Activated effector memory CD4-positive, alpha-beta T cell treated with Interleukin-2 at 50 U/mL for 16 hours (primary cell): ENCODE results near the gene MLNR.

Source experiments
- DNase-seq: peaks from one replicate; pipeline ENCODE4 v3.0.0-alpha.2; 2020

The MLNR gene, protein sequence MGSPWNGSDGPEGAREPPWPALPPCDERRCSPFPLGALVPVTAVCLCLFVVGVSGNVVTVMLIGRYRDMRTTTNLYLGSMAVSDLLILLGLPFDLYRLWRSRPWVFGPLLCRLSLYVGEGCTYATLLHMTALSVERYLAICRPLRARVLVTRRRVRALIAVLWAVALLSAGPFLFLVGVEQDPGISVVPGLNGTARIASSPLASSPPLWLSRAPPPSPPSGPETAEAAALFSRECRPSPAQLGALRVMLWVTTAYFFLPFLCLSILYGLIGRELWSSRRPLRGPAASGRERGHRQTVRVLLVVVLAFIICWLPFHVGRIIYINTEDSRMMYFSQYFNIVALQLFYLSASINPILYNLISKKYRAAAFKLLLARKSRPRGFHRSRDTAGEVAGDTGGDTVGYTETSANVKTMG

DNA sequence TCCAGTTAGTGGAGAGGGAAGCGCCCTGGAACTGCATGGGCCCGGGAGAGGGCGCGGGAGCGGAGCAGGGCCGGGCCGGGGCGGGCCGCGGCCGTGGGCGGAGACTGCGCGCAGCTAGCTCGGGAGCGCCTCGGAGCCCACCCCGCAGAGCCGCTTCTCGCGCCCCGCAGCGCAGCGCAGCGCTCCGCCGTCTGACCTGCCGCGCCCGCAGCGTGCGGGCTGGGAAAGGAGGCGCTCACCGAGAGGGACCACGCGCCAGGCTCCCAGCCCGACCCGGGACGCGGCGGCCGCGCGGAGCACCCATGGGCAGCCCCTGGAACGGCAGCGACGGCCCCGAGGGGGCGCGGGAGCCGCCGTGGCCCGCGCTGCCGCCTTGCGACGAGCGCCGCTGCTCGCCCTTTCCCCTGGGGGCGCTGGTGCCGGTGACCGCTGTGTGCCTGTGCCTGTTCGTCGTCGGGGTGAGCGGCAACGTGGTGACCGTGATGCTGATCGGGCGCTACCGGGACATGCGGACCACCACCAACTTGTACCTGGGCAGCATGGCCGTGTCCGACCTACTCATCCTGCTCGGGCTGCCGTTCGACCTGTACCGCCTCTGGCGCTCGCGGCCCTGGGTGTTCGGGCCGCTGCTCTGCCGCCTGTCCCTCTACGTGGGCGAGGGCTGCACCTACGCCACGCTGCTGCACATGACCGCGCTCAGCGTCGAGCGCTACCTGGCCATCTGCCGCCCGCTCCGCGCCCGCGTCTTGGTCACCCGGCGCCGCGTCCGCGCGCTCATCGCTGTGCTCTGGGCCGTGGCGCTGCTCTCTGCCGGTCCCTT, at the start of gene MLNR:
TSS of gene MLNR (plus strand) at position 303 of the 820 bp plus-strand sequence. CDS start at position 303, 0 bp downstream.
- no peak for DNase-seq

DNA sequence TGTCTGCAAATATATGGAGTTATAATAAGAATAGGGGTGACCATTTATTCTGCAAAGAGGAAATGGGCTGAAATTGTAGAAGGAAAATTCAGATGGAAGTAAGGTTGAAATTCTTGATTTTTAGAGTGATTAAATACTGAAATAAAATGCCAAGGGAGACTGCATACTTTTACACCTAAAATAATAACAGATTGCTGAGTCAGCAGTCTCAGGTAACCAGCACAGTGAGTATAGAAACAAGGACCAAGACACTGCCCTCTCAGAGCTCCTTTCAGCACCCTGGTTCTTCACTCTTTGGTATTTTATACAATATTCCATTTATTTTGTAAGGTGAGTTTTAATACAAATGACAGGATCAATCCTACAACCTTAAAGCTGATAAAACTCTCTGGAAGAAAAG, 48.8 kb upstream of the MLNR start:
- no peak for DNase-seq

DNA sequence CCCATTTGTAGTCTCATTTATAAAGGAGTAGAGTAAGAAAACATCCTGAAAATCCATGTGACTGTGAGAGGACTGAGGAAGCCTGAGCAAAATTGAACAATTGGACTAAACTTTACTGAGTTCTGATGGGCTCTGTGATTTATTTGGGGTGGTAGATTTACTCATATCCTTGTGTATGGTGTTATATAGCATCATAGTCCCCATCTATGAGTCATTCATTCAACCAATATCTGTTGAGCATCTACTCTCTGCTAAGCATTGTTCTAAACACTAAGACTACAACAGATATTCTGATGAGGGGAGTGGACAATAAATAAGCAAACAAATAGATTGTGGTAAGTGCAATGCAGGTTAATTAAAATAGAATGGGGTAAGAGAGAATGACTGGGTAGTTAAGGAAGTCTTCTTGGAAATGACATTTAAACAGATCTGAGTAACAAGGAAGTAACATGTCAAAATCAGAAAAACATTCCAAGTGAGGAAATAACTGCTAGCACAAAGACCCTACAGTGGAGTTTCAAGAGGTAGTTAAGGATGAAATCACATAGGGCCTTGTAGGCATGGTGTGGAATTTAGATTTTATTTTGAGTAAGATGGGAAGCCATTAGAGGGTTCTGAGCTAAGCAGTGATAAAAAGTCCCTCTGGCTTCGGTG, 36.3 kb upstream of the MLNR start:
- no peak for DNase-seq

DNA sequence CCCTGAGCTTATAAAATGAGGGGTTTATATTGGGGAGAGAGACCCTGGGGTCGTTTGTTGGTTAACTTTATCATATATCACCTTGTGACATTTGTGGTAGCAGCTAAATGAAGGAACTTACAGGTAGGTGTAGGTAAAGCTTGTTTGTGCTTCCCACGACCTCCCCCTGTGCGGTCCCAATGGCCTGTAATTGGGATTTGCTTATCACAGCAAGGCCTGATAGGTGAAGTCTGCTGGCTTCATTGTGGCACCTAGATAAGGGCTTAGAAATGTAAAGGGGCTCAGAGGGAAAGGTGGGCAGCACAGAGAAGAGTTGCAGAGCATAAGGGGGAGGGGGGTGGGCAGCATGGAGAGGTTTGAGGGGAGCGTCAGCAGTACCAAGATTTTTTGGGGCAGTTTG, 35.5 kb upstream of the MLNR start:
- DNase-seq, result no peak

DNA sequence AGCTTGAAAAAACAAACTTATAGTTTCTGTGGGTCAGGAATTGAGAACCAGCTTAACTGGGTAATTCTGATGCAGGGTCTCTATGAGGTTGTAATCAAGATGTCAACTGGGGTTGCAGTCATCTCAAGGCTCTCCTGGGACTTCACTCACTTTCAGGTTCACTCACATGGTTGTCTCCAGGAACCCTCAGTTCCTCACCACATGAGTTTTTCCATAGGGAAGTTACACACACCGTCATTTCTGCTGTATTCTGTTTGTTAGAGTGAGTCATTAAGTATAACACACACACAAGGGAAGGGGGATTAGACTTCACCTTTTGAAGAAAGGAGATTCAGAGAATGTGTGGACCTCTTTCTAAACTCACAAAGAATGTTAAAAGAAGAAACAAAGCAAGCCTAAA, 34.9 kb upstream of the MLNR start:
- DNase-seq, result no peak

DNA sequence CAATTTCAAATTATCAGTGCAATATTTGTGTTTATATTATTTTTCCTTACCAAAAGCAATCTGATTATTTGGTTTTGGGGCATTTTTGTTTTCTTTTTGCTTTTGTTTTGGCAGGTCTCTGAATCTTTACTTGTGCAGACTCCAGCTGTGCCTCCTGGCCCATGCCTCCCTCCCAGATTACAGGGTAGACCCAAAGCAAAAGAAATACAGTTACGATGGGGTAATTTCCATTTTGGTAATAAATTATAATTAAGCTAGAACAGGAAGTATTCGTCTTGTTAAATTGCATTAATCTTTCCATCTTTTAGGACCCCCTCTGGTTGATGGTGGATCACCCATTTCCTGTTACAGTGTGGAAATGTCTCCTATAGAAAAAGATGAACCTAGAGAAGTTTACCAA, 29.2 kb upstream of the MLNR start:
- DNase-seq, result no peak

DNA sequence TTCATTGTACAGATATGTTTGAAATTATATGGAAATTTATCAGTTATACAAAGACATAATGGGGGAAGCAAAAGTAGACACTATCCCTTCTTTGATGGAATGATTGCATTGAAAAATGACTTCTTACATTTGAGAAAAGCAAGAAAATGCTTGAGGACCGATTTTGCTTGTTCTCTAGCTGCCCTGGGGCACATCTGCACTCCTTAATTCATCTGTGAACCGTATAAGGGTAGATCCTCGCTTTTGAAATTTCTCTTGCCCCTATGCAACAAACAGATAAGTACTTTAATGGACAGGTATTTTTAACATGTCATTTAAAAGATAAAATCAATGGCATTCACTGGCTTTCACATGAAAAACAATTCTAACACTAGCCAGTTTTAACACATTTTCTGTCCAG, 13.5 kb upstream of the MLNR start:
- no peak for DNase-seq

DNA sequence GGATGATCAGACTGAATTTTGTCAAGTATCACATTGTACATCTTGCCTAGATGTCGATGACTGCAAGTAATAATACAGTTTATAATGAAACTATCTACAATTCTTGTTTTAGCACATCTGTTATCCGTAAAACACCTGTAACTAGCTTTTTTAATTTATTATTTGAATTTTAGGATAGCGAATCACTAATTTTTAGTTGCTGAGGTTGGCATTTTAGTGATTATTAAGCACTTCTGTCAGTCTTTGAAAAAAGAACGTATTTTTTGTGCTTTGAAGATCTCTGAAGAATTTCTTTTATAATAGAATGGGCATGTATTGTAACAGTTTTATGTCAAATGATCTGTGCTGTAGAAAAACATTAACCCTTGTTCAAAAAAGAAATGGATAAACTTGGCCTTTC, 11.5 kb upstream of the MLNR start:
- DNase-seq, result no peak

DNA sequence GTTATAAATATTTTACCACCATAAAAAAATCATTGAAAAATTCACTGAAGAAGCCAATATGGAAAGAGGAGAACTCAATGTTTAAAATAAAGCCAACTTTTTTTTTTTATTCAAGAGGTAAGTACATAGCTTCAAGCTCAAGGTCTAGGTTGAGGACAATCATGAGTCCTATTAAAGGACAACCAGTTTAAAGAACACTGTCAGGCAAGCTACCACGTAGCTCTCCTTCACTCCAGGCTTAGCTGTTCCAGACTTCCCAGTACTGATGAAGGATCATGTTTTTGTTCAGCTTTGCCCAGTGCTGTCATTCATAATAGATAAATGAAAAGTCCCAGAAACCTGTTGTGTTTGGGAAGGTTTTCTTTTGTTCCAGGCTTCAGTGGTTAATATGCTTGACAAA, 10.0 kb upstream of the MLNR start:
- no peak for DNase-seq

DNA sequence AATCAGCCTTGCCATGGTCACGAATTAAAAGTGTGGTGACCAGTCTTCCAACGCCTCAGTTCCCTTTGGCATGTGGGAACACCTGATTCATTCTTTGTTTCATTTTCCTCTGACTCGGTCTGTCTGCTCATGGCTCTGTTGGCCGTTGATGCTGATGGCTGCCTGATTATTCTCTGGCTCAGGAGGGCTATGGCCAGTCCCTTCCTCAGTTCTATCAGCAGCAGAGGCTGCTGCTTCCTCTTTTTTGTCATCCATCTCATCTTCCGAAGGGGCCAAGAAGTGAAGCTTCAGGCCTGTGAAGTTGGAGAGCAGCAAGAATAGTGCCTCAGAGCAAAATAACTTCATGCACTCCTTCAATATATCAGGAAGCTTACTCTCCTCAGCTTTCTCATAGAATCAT, 9.5 kb upstream of the MLNR start:
- DNase-seq, result no peak

DNA sequence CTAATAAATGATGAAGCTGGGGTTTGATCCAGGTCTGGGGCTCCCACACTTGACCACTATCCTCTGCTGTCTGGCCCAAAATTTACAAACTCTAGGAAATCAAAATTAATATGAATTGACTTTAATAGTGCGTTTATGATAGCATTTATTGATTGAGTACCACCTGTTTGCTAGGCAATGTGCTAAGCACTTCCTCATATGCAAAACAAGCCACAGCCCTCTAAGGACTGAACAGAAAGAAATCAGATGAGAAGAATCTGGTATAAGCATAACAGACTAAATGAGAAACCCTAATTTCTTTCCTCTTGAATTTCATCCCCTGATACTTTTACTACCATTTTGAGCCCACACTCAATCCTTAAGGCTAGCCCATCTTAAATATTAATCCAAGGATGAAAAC, 6.6 kb upstream of the MLNR start:
- no peak for DNase-seq

DNA sequence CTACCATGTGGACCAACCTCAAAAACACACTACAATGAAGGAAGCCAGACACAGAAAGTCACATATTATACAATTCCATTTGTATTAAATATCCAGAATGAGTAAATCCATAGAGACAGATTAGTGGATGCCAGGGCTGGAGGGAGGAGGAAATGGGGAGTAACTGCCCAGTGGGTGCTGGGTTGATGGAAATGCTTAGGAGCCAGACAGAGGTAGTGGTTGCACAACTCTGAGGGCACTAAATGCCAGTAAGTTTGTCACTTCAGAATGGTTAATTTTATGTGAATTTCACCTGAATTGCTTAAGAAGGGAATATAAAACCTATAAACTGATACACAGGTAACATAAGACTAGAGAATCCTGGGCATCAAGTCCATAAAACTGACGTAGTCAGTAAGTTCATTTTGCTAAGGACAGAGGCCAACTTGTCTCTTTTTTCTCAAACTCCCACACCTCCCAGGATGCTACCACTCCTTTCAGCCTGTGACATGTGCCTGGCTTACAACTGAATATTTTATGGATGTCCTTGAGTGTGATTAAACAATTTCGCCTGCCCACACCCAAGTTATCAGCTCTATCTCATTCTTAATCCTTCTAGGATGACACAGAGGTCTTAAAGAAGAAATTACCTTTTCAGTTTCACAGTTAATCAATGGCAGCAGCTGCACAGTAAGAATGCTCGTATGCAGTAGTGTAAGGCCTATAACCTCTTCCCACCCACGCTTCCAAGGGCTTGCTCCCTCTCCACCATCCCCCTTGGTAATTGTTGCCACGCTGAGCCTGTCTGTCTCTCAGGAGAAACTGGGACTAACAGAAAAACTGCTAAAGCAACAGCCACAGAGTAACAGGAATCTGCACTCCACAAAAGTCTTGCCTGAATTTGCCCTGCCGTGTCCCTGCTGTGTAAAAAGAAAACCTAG, 5.9 kb upstream of the MLNR start:
- DNase-seq, result no peak

DNA sequence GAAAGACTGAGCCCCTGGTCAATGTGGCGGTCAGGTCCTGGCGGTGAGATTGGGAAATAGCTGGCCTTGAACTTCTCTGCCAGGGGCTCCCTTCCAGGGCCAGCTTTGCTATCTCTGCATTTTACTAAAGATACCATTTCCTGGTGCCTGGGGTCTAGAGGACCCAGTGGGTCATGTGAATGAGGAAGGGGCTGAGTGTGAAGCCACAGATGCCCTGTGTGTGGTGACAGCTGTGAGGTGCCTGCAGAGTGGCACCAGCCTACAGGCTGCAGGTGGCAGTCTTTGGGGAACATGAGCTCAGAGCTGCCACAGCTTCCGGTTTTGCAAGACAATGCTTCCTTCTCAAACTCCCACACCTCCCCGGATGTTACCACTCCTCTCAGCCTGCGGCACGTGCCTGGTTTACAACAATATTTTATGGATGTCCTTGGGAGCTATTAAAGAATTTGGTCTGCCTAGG, 5.2 kb upstream of the MLNR start:
- no peak for DNase-seq

DNA sequence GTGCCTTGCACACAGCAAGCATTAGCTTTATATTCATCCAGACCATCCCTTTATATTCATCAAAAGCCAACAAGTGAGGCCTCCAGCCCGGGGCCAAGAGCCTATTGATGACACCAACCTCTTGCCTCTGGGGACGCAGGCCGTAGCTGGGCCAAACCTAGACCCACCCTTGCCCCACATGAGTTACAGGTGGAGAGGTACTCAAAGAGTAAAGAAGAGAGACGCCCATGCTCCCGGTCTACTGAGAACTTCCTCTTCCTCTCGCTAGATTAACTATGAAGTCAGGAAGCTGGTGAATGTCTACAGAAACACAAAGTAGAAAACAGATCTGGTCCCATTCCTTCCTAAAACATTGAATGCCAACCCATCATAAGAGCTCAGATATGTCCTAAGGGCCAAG, 3.8 kb upstream of the MLNR start:
- DNase-seq, result no peak

DNA sequence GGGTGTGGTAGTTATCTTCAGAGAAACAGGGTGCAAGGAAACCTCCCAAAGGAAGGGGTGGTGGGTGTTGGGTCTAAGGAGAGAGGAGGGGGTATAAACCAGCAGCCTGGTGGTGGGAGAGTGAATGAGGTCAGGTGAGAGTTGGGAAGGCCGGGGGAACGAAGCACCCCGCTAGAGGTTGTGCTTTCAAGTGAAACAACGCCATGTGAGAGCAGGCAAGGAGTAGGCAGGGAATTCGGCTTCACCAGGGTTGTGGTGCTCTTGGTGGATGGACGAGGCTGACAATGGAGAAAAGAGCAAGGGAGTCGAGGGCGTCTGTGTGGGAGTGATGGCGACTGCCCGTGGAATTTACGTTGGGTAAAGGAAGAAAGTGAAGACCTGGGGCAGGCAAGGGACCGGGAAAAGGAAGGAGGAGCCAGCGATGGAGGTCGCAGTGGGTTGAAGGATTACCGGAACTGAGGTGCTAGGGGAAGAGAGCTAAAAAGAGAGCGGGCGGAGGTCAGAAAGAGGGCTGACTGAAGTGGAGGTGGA, 2.1 kb upstream of the MLNR start:
- no peak for DNase-seq

DNA sequence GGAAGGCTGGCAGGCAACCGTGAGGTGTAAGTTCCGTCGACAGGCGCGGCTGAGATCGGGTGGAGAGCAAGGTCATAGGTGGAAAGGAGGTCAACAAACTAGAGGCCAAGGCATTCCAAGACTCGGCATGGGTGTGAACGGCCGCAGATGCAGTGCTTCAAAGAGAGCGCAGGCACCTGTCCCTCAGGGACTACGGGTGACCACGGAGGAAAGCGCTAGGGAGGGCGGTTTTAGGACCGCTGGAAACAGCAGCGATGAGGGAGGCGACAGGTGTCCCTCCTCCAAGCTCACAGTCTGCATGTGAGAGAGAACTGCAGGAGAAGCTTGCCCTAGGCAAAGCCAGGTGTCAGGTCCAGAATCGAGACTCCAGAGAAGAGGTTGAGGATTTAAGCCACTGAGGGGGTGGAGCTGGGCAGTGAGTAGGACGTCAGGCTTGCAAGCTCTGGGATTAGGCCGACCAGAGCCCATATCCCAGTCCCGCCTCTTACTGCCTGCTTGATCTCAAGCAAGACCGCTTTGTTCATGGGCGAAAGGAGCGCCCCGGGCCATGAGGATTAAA, 1.6 kb upstream of the MLNR start:
- DNase-seq, result no peak

DNA sequence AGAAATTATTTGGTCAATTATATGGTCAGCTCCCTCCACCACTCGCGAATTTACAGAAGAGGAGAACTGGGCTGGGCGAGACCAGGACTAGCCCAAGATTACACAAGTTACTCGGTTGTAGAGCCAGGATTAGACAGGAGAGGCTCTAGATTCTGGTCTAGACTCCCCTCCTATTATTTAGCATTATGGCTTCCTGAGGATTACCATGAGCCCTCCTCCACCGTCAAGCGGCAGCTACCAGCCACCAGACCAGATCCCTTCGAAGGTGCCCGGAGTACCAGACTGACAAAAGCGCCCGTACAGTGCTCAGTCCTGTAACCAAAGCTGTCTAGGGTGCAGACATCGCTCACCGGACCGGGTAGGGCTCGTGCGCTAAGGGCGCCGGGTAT, 497 bp upstream of the MLNR start:
- DNase-seq, result no peak

DNA sequence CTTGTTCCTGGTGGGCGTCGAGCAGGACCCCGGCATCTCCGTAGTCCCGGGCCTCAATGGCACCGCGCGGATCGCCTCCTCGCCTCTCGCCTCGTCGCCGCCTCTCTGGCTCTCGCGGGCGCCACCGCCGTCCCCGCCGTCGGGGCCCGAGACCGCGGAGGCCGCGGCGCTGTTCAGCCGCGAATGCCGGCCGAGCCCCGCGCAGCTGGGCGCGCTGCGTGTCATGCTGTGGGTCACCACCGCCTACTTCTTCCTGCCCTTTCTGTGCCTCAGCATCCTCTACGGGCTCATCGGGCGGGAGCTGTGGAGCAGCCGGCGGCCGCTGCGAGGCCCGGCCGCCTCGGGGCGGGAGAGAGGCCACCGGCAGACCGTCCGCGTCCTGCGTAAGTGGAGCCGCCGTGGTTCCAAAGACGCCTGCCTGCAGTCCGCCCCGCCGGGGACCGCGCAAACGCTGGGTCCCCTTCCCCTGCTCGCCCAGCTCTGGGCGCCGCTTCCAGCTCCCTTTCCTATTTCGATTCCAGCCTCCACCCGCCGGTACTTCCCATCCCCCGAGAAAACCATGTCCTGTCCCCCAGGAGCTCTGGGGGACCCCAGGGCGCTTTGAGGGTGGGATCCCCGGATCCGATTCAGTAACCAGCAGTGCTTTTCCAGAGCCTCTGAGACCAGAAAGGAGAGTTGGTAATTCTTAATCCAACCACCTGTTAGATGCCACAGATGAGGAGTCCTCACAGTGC, 885 bp downstream of the MLNR start:
- DNase-seq, result no peak

DNA sequence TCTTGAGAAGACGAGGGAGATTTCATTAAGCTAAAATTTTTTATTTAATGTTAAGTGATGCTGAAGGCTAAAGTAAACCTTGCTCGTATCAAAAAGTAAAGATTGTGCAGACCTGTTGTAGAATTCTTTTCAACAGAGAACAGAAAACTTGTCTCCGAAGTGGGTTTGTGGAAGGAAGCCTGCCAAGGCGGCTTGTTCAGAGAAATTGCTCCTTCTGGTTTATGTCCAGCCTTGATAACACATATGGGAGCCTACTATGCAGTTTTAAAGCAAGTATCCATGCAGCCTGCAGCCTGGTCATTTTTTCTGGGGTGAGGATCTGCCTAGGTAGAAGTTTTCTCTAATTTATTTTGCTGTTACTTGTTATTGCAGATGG, 1.4 kb downstream of the MLNR start:
- DNase-seq, result no peak

DNA sequence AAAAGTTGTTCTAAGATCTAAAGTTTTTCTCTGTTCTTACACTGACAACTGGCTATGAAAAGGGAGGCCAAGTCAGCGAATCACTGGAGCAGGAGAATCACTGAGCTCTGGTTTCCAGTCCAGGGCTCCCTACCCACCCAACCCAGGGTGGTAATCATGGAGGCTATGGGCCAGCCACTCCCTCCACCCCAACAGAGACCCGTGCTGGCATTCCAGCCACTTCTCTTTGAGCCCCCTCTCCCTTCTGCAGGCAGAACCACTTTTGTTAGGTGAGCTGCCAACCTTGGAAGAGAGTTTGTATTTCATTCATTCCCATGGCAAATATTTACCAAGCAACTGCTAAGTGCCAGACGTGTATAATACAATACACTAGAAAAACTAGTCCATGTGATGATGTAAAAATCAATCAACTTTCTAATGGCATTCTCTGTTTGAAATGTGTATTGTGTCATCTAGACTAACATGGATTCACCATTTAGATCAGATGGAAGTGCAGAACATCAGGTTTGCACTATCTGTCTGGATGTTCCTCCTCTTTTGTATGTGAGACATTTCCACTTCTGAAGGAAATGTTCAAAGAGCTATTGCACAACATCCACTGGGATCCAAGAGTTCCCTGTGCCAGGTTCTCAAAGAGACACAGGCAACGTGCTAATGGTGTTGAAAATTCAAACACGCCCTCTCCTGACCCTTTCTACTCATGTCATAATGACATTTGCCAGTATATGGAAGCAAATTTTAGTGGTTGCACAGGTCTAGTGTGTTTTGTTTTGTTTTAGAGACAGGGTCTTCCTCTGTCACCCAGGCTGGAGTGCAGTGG, 5.3 kb downstream of the MLNR start:
- DNase-seq, result no peak
